H9 (cell line): ENCODE data around the gene SRRM2. TPM values are rescaled to one million over a fixed set of nuclear protein-coding genes. Genes with fewer than 3 reads are reported as not detected.
A peak's percentile ranks its signal among the peaks of the same experiment; 100 is the strongest.

Source experiments
- DNase-seq: peaks from one replicate; pipeline ENCODE4 v3.0.0-alpha.2; 2017
- H2AFZ ChIP-seq: one replicate; pipeline ENCODE4 v1.6.1; 2013; ENCODE audit warnings: mild to moderate bottlenecking, low read length, control low read depth, moderate library complexity
- H2AK5ac ChIP-seq: 2 replicates; pipeline ENCODE4 v1.6.1; 2013; ENCODE audit warnings: low read length, control low read depth, mixed read lengths; ENCODE audit not compliant: insufficient read length
- H2BK120ac ChIP-seq: one replicate; pipeline ENCODE4 v1.6.1; 2013; ENCODE audit warnings: low read depth, mild to moderate bottlenecking, low read length, control low read depth, inconsistent platforms; ENCODE audit not compliant: poor library complexity, severe bottlenecking
- H2BK12ac ChIP-seq: 2 replicates; pipeline ENCODE4 v1.6.1; 2013; ENCODE audit warnings: low read length, control low read depth, mixed read lengths, low read depth; ENCODE audit not compliant: insufficient read length
- H2BK15ac ChIP-seq: 2 replicates; pipeline ENCODE4 v1.6.1; 2013; ENCODE audit warnings: low read depth, low read length, control low read depth
- H2BK20ac ChIP-seq: one replicate; pipeline ENCODE4 v1.6.1; 2013; ENCODE audit warnings: low read depth, mild to moderate bottlenecking, low read length, control low read depth, inconsistent platforms; ENCODE audit not compliant: poor library complexity, severe bottlenecking
- H2BK5ac ChIP-seq: 2 replicates; pipeline ENCODE4 v1.6.1; 2013; ENCODE audit warnings: low read length, control low read depth, mixed read lengths; ENCODE audit not compliant: insufficient read length
- H3K14ac ChIP-seq: 2 replicates; pipeline ENCODE4 v1.6.1; 2013; ENCODE audit warnings: low read length, control low read depth; ENCODE audit not compliant: insufficient read depth
- H3K18ac ChIP-seq: 2 replicates; pipeline ENCODE4 v1.6.1; 2013; ENCODE audit warnings: low read depth, mild to moderate bottlenecking, mixed read lengths, low read length, control low read depth; ENCODE audit not compliant: insufficient read length
- H3K23ac ChIP-seq: 2 replicates; pipeline ENCODE4 v1.6.1; 2013; ENCODE audit warnings: low read length, control low read depth, mixed read lengths, low read depth; ENCODE audit not compliant: insufficient read length
- H3K23me2 ChIP-seq: 2 replicates; pipeline ENCODE4 v1.6.1; 2013; ENCODE audit warnings: low read depth, mild to moderate bottlenecking, mixed read lengths, low read length, control low read depth; ENCODE audit not compliant: insufficient read length, poor library complexity, severe bottlenecking
- H3K27ac ChIP-seq: 2 replicates; pipeline ENCODE4 v1.5.1; 2013; ENCODE audit warnings: low read length, control low read depth, mixed read lengths, low read depth; ENCODE audit not compliant: insufficient read length
- H3K27me3 ChIP-seq: 2 replicates; pipeline ENCODE4 v1.6.1; 2013; ENCODE audit warnings: low read length, control low read depth, inconsistent platforms; ENCODE audit not compliant: insufficient read depth
- H3K4ac ChIP-seq: 2 replicates; pipeline ENCODE4 v1.6.1; 2013; ENCODE audit warnings: low read depth, mild to moderate bottlenecking, control low read depth, inconsistent platforms, low read length, moderate library complexity
- H3K4me1 ChIP-seq: 2 replicates; pipeline ENCODE4 v1.6.1; 2013; ENCODE audit warnings: low read length, control low read depth, inconsistent platforms; ENCODE audit not compliant: insufficient read depth
- H3K4me2 ChIP-seq: 2 replicates; pipeline ENCODE4 v1.6.1; 2013; ENCODE audit warnings: low read length, control low read depth, mixed read lengths; ENCODE audit not compliant: insufficient read length, insufficient read depth
- H3K56ac ChIP-seq: 2 replicates; pipeline ENCODE4 v1.6.1; 2013; ENCODE audit warnings: low read depth, mild to moderate bottlenecking, mixed read lengths, low read length, control low read depth; ENCODE audit not compliant: insufficient read length
- H3K79me1 ChIP-seq: 2 replicates; pipeline ENCODE4 v1.6.1; 2013; ENCODE audit warnings: low read depth, mild to moderate bottlenecking, moderate library complexity, low read length, control low read depth, inconsistent platforms; ENCODE audit not compliant: insufficient read depth, poor library complexity, severe bottlenecking
- H3K79me2 ChIP-seq: 2 replicates; pipeline ENCODE4 v1.6.1; 2013; ENCODE audit warnings: low read length, control low read depth, inconsistent platforms; ENCODE audit not compliant: insufficient read depth
- H3K9ac ChIP-seq: 2 replicates; pipeline ENCODE4 v1.6.1; 2013; ENCODE audit warnings: low read length, control low read depth, mixed read lengths; ENCODE audit not compliant: insufficient read length; ENCODE audit errors: extremely low read depth
- H3K9me3 ChIP-seq: one replicate; pipeline ENCODE4 v1.6.1; 2013; ENCODE audit warnings: low read depth, low read length, inconsistent platforms; ENCODE audit not compliant: control insufficient read depth
- H3T11ph ChIP-seq: one replicate; pipeline ENCODE4 v1.6.1; 2013; ENCODE audit warnings: mild to moderate bottlenecking, low read length, control low read depth, inconsistent platforms
- H4K20me1 ChIP-seq: one replicate; pipeline ENCODE4 v1.6.1; 2013; ENCODE audit not compliant: control insufficient read depth, insufficient read length, insufficient read depth
- H4K5ac ChIP-seq: 2 replicates; pipeline ENCODE4 v1.6.1; 2013; ENCODE audit warnings: low read depth, mild to moderate bottlenecking, mixed read lengths, low read length, control low read depth; ENCODE audit not compliant: insufficient read length
- H4K8ac ChIP-seq: replicated peaks from 2 replicates; pipeline ENCODE4 v1.6.1; 2013; ENCODE audit warnings: low read length, control low read depth, mixed read lengths, low read depth; ENCODE audit not compliant: insufficient read length
- H4K91ac ChIP-seq: 2 replicates; pipeline ENCODE4 v1.6.1; 2013; ENCODE audit warnings: low read depth, mild to moderate bottlenecking, moderate library complexity, mixed read lengths, low read length, control low read depth; ENCODE audit not compliant: insufficient read length
- H3K27ac Mint-ChIP-seq, 3 experiments: 2 replicates in 2 of 3; 3 replicates in 1 of 3; pipeline ENCODE4 v1.8.0; 2020 to 2021; ENCODE audit warnings: mixed read lengths in 3 of 3, mild to moderate bottlenecking in 1 of 3, moderate library complexity in 1 of 3
- H3K27me3 Mint-ChIP-seq: 2 replicates; pipeline ENCODE4 v1.8.0; 2021; ENCODE audit warnings: low read depth, mild to moderate bottlenecking, moderate library complexity, mixed read lengths
- H3K36me3 Mint-ChIP-seq, 3 experiments: 2 replicates in 2 of 3; 3 replicates in 1 of 3; pipeline ENCODE4 v1.8.0; 2020 to 2021; ENCODE audit warnings: low read depth in 3 of 3, mixed read lengths in 3 of 3; ENCODE audit not compliant: insufficient read depth in 1 of 3
- H3K4me1 Mint-ChIP-seq, 2 experiments: 2 replicates each; pipeline ENCODE4 v1.8.0; 2020; ENCODE audit warnings: mixed read lengths in 2 of 2
- H3K4me3 Mint-ChIP-seq, 2 experiments: 2 replicates in 1 of 2; 3 replicates in 1 of 2; pipeline ENCODE4 v1.8.0; 2020 to 2021; ENCODE audit warnings: mild to moderate bottlenecking in 2 of 2, mixed read lengths in 2 of 2, moderate library complexity in 1 of 2
- H3K9me3 Mint-ChIP-seq, 2 experiments: 2 replicates in 1 of 2; 3 replicates in 1 of 2; pipeline ENCODE4 v1.8.0; 2020; ENCODE audit warnings: mild to moderate bottlenecking in 2 of 2, mixed read lengths in 2 of 2, moderate library complexity in 1 of 2
- WGBS: extraction: QIAGEN DNeasy Blood & Tissue Kit; methylation state at CpG from one replicate; pipeline ENCODE4 v1.1.7; 2013; ENCODE audit warnings: missing lambda C conversion rate, low lambda C conversion rate, mixed read lengths; ENCODE audit not compliant: insufficient read length; ENCODE audit errors: extremely low coverage; 5-methylcytosine and 5-hydroxymethylcytosine counted together
- total RNA-seq: library from RNA; stranded (reverse); gene quantifications from 2 replicates; pipeline ENCODE4 v1.2.1, GENCODE V29; 2021
- TF ChIP-seq, protein P1 (sequence below): fragments of 200-600 bp; sonication (generic); conservative IDR thresholded peaks from 3 replicates; pipeline ENCODE4 v1.8.0; 2021; ENCODE audit warnings: antibody characterized with exemption, mild to moderate bottlenecking

Gene SRRM2
- total RNA-seq, 1 experiment from 2014 or later: 694 TPM

DNA sequence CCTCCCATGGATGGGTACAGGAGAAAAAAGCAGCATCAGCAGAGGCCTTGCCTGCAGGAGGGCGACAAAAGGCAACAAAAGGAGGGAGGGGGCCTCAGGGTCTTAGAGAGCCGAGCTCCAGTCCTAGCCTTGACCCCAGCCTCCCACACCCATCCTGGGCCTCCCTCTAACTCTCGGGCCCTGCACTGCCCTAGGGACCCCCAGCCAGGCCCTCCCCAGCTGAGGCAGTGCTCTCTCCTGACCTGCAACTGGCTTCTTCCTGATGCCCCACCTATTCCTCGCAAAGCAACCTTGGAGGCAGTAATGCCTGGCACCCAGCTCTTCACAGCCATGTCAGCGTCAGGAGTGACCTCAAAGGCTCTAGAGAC lies 15.2 kb upstream of the SRRM2 start:
- Histone ChIP-seq H2BK12ac (no peak overlapping the region), H3K23me2 (no peaks in the 10 kb centered on the region), H3K23ac (no peak overlapping the region), H2BK15ac (no peak overlapping the region), H4K8ac (no peak overlapping the region), H4K91ac (no peak overlapping the region), H3K79me2 (no peaks in the 10 kb centered on the region), H2BK5ac (no peak overlapping the region), H3K27me3 (no peaks in the 10 kb centered on the region), H3K14ac (no peak overlapping the region), H3K18ac (no peak overlapping the region), H4K5ac (no peak overlapping the region), H3T11ph (no peak overlapping the region), H4K20me1 (no peaks in the 10 kb centered on the region), H2AK5ac (no peak overlapping the region), H2BK20ac (no peak overlapping the region), H3K56ac (no peak overlapping the region), H3K79me1 (no peaks in the 10 kb centered on the region), H2BK120ac (no peak overlapping the region), H3K9me3 (no peaks in the 10 kb centered on the region), H3K27ac (no peak overlapping the region), H3K4me1 (no peaks in the 10 kb centered on the region), H3K4ac (no peak overlapping the region), H3K9ac (no peak overlapping the region), H2AFZ (no peak overlapping the region), H3K4me2 (no peak overlapping the region)
- H3K36me3 Mint-ChIP-seq: no peaks in the 10 kb centered on the region
- no peaks in the 10 kb centered on the region; the same call in 1 of the 2 replicates for H3K27me3 Mint-ChIP-seq
- no peak for DNase-seq
- H3K9me3 Mint-ChIP-seq: no peaks in the 10 kb centered on the region
- 0 out of 7 replicates have a peak overlapping the region, but pooled peaks of 1 of the 3 experiments have one; percentile 27 for H3K27ac Mint-ChIP-seq
- H3K4me3 Mint-ChIP-seq: no peak overlapping the region
- no CpG with 5 or more reads among the region's 5 CpGs for WGBS
- peaks cover 6 to 21% of the 10 kb centered on the region in 2 experiments; a peak in 2 of 4 replicates for H3K4me1 Mint-ChIP-seq
- TF ChIP-seq, protein P1, sequence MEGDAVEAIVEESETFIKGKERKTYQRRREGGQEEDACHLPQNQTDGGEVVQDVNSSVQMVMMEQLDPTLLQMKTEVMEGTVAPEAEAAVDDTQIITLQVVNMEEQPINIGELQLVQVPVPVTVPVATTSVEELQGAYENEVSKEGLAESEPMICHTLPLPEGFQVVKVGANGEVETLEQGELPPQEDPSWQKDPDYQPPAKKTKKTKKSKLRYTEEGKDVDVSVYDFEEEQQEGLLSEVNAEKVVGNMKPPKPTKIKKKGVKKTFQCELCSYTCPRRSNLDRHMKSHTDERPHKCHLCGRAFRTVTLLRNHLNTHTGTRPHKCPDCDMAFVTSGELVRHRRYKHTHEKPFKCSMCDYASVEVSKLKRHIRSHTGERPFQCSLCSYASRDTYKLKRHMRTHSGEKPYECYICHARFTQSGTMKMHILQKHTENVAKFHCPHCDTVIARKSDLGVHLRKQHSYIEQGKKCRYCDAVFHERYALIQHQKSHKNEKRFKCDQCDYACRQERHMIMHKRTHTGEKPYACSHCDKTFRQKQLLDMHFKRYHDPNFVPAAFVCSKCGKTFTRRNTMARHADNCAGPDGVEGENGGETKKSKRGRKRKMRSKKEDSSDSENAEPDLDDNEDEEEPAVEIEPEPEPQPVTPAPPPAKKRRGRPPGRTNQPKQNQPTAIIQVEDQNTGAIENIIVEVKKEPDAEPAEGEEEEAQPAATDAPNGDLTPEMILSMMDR: no peak
